Measurements from ENCODE around the gene PANK4.

PANK4 gene

DNA sequence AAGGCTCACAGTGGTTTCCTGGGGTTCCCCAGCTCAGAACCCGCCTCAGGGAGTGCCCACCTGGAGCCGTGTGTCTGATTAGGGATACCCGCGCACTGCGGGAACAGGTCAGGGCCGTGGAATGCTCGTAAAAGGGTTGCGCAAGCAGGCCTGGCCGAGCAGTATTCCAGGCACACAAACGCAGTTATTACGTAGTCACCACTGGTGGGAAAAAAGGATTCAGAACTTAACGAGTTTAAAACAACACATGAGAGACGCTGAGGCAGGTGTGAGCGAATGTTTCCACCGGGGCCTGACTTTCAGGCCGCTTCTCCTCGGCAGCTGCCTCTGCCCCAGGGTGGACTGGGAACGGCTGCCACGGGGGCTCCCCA is 32.1 kb downstream of the PANK4 start:
- no peak for DNase-seq

DNA sequence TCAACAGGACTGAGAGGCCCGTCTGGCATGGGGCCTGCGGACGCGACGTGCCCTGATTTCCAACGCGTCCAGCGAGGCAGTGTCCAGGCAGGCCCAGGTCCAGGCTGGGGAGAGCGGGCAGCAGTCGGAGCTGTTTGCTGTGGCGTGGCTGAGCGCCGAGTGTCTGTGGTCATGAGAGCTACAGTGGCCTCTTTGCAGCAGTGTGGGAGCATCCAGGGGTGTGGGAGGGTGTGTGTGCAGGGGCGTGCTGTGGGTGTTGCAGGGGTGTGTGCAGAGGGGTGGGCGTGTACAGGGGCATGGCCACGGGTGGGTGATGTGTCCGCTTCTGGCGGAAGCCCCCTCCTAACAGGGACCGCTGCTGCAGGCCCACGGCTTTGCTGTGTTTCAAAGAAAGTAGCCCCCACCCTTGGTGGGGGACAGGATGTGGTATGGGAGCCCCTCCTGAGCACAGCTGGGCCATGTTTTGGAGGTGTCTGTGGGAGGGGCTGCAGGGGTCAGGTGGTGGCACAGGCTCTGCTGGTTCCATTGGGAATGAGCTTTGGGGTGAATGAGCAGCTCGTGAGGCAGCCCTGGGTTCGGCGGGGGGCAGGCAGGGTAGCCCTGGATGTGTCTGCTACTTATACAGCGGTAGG is 32.6 kb downstream of the PANK4 start:
- no peak for DNase-seq

DNA sequence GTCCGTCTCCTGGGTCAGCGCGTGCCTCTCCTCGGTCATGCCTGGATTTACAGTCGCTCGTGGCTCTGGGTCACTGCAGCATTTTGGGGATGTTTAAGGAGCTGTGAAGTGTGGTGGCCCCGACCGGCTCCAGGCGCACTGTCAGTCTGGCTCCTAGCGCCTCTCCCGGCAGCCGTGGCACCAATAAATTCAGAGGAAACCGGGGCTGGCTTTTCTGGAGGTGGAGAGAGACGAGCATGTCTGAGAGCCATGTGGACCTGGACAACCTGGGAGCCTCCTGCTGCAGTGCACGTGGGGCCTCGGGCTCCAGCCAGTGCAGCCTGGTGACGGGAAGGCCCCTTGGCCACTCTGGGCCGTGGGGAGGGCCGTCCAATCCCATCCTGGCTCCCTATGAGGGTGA is 33.2 kb downstream of the PANK4 start:
- no peak for DNase-seq

DNA sequence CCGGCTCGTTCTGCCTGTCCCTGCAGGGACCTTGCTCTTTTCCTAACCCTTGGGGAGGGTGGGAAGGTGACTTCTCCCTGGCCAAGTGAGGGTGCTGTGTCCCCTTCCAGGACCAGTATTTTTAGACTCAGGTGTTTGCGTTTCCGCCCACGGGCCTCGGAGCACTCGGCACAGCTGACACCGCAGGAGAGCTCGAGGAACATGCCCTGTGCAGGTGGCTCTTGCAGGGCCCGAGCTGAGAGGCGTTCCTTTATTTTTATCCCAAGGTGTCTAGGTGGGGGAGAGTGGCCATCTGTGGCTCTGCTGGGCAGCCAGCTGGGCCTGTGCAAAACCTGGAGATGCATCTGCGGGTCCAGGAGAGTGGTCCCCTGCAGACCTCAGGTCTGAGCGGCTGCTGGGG is 34.3 kb downstream of the PANK4 start:
- DNase-seq, result no peak

DNA sequence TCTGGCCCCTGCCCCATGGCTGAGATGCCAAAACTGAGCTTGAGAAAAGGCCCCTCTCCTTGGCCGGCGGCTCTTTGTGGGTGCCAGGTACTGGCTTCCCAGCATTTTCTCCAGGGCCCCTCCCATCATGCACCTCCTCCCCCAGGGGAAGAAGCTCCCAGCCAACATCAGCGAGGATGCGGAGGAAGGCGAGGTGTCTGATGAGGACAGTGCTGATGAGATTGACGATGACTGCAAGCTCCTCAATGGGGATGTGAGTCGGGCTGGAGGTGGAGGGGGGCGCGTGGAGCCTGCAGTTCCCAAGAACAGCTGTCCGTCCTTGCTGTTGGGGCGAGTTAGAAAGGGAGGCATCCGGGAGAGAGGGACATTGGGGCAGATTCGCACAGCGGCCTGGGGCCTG is 36.8 kb downstream of the PANK4 start:
- no peak for DNase-seq

DNA sequence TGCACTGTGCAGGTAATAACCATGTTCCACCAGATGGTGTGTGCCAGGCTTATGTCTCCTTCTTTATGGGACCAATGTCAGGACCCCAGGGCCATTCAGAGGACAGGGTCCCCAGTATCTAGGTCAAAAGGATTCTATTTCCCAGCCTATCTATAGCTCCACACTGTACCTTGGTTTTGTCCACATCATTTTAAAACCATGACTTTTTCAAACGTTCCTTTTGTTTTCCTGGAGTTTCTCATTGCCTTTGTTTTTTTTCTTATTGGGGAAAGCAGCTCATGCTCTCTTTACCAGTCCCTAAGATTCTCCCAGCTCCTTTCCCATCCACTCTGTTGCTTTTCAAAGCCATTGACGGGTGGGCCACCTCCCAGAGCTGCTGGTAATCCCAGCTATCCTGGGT is 37.7 kb downstream of the PANK4 start:
- DNase-seq, result no peak

DNA sequence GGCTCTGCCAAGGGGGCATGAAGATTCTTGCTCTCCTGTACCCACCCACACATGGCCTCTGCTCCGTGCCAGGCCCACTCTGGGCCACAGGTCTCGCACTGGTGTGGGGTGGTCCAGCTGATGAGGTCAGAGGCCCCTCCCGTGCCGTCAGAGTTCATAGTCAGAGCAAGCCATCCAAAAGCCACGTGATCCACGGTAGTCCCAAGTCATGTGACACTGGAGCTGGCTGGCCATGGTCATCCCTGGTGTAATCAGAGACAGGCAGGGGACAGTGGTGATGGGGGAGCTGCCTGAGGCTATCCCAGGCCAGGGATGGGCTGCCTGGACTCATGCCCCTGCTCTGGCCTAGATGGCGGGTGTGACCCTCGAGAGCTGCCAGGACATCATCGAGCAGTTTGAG is 39.8 kb downstream of the PANK4 start:
- DNase-seq, result no peak

DNA sequence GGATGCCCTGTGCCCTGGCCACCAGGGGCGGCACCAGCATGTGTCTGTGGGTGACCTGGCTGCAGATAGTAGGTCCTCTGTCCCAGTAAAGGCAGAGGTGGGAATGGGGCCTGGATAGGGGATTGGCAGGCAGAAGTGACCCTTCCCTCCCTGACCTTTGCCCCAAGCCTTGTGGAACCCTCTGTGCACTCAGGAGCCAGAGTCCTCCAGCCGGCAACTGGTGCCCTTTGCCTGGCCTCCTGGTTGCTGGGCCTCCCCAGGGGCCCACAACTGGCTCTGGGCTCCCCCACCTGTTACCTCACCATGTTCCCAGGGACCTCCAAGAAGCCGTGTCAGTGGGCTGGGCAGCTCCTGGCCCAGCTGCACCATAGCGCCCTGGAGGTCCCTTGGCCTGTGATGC is 40.4 kb downstream of the PANK4 start:
- DNase-seq, result no peak

DNA sequence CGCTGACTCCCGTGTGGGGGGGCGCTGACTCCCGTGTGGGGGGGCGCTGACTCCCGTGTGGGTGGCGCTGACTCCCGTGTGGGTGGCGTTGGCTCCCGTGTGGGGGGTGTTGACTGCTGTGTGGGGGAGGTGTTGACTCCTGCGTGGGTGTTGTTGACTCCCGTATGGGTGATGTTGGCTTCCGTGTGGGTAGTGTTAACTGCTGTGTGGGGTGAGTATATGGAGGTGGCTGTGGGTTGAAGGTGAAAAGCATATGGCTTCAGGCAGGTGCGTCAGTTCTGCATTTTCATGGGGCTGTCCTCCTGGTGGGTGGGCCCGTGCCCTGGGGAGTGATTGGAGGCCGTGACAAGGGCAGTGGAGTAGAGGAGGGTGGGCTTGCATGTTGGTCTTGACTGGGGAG is 42.4 kb downstream of the PANK4 start:
- DNase-seq, result no peak

DNA sequence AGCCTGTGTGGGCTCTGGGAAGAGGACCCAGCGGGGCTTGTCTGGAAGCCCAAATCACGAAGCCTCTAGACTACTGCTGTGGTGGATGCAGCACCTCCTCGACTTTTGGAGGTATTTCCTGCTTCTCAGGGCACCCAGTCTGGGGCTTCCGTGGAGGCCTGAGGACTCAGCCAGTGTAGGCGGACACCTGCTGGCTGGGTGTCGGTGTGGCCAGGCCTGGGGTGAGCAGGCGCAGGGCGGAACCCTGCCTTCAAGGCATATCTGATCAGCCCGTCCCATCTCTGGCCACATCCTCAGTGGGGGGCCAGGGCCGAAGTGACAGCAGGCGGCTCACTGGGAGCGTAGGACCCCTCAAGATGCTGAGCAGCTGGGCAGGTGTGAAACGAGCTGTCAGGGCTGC is 43.4 kb downstream of the PANK4 start:
- DNase-seq, result no peak

DNA sequence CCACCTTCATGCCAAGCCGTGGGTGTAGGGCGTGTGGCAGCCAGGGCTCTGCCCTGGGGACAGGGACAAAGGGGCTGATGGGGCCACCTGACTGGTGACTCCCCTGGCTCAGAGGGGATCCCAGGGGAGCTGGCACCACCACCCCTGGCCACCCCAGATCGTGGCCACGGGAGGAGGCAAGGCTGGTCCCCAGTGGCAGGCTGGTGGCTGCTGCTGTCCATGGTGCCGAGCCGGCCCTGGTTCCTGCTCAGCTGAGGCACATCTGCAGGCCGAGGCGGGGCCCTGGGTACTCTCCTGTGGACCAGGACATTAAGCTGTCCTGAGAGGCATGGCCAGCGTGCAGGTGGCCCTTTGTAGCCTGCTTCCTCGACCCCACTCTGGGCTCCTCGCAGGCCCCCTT is 43.8 kb downstream of the PANK4 start:
- DNase-seq, result no peak

DNA sequence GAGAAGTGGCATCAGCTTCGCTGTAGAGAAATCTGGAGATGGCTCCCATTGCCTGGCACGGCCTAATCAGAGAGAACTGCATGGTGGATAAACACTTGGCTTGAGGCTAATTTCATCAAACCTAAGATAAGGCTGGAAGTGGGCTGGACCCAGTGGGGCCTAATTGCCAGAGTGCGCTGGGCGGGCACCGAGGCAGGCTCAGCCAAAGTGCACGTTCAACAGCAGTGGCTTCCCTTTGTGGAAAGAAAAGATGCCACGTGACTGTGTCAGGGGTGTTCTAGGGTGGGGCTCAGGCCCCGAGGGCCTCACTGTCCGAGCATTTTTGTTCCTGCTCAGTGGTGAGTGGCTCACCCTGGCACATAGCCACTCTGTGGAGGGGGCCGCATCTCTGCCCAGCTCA is 44.5 kb downstream of the PANK4 start:
- DNase-seq, result no peak

DNA sequence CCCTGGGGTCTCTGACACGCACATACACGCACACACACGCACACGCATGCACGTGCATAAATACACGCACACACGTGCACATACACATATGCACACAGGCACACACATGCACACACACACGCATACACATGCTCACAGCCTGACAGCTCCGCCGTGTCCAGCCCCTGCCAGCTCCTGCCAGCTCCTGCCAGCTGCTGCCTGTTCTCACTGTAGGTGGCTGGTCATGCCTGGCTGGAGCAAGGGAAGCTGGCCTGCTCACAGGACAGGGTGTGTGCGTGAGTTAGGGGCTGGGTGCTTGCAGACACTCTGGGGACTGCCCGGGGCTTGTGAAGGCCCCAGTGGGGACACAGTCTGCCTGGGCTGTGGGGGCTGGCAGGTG is 45.4 kb downstream of the PANK4 start:
- no peak for DNase-seq

DNA sequence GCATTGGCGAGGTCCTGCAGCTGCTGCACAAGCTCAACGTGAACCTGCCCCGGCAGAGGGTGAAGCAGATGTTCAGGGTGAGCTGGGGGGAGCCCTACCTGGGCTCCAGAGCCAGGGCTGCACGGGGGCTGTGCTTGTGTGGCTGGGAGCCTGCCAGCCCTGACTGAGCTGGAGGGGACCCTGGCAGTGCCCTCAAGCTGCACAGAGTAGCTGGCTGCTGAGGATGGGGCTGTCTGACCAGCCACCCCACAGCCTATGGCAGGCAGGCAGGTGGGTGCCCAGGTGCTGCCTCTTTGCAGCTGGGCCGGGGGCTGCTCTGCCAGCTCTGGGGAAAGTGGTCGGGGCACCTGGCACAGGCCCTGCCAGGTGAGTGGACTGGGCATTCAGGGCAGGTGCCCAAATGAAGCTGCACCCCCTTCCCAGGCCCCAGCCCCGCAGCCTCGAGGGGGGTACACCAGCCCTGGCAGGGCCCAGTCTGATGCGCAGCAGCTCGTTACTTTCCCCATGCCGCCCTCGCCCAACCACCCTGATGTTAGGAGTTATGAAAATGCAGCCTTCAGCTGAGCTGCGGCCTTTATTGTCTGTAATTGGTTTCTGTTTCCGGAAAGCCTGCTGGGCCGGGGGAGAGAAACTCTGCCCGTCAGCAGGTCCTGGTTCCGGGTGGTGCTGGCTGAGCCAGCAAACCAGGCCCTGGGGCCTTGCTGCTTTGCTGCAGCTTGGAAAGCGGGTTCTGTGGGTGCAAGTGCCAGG is 46.0 kb downstream of the PANK4 start:
- no peak for DNase-seq

DNA sequence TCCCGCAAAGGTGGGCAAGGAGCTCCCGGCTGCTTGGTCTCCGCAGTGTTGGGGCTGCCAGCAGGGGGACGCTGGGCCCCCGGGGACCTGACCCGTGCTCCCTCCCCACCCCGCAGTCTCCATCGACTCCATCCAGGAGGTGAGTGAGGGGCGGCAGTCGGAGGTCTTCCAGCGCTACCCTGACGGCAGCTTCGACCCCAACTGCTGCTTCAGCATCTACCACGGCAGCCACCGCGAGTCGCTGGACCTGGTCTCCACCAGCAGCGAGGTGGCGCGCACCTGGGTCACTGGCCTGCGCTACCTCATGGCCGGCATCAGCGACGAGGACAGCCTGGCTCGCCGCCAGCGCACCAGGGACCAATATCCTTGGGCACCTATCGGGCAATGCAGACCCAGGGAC is 46.8 kb downstream of the PANK4 start:
- DNase-seq, result no peak

DNA sequence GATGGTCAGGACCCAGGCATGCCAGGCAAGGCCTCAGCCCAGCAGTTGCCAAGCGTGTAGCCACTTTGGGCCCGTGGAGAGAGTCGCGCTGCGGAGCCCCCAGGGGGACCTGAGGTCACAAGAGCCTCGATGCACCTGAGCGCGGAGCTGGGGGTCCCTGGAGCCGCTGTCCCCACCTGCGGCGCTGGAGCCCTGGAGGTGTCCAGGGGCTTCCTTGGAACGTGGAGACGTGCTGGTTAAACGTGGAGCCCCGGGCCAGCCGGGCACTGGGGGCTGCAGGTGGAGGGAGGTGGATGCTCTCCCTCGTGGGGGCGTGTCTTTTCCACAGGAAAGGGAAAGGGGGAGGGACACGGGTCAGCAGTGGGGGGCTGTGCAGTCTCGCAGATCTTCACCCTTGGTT is 47.2 kb downstream of the PANK4 start:
- DNase-seq, result no peak

DNA sequence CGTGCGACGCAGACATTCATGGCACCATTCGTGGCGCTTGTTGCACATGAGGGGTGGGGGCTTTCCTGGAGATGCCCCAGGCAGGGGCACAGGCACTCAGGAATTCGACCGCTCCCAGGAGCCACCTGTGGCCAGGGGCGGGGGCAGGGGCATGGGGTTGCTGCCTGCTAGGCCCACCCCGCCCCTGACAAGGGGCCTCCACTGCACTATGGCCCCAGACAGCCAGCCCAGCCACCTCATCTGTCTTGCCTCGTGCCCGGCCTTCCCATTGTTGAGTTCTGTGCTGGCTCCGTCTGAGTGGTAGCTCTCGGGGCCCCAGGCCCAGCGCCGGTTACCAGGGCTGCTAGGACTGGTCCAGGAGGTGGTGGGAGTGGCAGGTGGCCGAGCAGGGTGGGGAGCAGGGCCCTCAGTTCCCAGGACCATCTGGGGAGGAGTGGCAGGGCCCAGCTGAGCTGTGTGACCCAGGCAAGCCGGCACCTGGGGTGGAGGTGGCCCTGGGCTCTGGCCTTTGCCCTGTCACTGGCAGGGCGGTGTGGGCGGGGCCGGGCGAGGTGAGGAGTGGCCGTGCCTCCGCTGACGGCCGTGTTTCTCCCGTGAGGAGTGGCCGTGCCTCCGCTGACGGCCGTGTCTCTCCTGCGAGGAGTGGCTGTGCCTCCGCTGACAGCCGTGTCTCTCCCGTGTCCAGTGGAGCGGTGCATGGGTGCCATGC is 48.5 kb downstream of the PANK4 start:
- no peak for DNase-seq

DNA sequence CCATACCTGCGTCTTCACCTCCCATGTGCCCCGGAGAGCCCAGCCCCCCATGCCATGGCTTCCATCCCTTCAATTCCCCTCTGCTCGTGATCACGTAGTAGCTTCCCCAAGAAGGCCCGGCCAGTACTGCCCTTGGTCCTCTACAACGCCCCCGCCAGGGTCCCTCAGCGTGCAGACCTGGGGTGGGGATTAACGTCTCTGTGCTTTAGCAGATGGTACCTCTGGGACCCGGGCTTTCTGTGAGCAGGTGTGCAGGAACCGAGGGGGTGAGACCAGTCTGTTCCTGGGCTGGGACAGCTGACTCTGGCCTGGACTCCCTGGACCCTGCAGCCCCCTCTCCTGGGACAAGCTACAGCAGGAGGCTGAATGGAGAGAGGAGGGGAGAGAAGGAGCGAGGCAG is 49.1 kb downstream of the PANK4 start:
- DNase-seq, result no peak

DNA sequence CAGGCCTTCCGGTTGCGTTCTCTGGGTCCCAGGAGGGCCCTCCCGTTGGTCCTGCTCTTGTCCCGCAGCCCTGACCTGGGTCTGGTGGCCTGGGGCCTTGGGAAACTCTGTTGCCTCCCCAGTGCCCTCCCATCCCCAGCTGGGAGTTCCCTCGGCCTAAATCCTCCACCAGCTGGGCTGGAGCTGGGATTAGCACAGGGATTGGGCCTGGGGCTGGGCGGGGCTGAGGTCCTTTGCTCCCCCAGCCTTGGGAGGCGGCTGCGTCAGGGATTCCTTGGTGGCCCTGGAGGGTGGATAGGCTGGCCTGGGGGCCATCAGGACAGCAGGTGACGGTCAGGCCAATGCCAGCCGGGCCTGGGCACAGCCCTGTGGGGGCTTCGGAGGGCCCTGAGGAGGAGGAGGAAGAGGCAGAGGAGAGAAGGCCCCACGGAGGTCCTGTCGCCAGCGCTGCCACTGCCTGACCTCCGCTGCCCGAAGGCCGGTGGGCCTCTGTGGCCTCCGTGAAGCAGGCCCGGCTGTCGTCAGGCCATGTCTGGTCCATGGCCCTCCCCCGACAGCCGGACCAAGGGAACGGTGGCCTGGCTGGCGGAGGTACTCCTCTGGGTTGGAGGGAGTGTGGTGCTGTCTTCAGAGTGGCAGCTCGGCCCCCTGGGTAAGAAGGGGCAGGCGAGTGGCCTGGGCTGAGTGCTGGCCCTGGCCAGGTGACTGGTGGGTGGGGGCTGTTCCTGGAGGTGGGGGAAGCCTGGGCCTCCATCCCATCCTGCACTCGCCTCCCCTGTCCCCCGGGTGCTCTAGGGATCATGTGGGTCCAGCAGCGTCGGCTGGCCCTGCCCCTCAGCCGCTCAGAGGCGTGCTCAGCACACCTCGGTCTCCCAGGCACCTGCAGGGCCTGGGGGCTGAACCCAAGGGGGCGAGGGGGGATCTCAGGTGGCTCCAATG is 50.1 kb downstream of the PANK4 start, which contains the start of gene PLCH2:
PLCH2 (plus strand) TSS at position 229 of the 939 bp plus-strand sequence; CDS start at position 529, 300 bp downstream.
- DNase-seq, result no peak

DNA sequence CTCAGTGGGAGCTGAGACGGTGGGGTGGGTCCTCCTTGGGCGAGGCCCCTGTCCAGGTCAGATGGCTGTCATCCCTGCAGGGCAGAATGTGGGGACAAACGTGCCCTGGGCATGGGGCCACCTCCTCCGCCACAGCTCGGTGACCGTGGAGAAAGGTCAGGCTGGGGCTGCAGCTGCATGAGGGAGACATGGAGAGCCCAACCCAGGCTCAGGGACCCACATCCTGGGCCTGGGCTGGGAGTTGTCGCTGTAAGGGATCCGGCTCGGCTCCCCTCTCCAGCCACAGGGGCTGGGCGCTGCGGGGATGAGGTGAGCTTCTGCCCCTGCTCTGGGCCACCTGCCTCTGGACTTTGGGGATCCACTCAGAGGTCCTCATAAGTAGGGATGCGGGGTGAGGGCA is 50.8 kb downstream of the PANK4 start:
- DNase-seq, result no peak

DNA sequence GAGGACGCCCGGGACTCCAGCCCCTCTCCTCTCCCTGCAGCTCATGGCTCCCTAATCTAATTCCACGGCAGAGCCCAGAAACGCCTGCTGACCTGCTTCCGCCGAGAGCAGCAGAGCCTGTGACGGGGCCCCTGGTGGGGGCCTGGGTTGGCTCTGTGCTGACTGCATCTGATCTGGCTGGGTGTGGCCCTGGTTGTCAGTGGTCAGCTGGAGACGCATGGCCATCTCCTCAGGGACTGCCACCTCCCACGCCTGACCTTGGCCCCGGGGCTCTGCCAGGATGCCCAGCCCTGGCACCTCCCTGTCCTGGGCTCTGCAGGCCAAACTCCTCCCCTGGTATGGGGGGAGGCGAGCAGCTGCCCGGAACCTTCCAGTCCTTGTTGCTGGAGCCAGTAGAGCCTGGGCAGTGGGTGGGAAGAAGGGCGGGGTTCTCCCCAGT is 51.4 kb downstream of the PANK4 start:
- no peak for DNase-seq

DNA sequence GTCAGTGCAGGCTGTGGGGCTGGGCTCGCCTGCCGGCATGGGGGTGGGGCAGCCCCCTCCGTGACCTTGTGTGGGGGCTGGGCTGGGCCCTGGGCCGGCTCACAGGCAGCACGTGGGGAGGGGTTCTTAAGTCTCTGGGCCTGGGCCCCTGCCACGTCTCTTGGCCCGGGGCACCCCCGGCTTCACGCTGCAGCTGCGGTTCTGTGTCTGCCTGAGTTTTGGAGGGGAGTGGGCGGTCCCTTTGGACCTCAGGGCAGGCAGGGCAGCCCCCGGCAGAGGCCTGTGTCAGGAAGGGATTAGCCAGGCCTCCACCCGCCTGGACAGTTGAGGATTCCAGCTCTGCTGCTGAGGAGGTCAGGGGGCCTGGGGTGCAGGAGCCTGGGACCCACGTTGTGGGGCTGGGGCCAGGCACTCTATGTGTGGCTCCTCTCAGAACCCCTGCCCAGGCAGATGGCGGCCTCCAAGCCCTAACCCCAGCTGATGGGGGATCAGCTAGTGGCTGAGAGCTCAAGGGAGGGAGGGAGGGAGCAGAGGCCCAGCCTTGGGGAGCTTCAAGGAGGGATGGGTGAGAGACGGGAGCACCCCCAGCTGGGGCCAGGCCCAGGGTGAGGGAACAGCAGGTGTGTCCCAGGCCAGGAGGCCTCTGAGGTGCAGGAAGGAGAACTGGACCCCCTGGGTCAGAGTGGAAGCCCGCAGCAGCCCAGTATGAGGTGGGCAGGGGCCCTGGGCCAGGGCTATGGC is 52.1 kb downstream of the PANK4 start:
- no peak for DNase-seq

All from activated CD4-positive, alpha-beta T cell treated with anti-CD3 and anti-CD28 coated beads, Interleukin-2, amount 50 U/mL, for 4 hours (primary cell).